ENCODE results near the gene VPS33B. TPM values are rescaled to one million over a fixed set of nuclear protein-coding genes. Genes with fewer than 3 reads are reported as not detected.

VPS33B gene
- total and polyA plus RNA-seq, 3 donors from 2014 or later, result 12.6 to 20.6 (median 16.9) TPM

DNA sequence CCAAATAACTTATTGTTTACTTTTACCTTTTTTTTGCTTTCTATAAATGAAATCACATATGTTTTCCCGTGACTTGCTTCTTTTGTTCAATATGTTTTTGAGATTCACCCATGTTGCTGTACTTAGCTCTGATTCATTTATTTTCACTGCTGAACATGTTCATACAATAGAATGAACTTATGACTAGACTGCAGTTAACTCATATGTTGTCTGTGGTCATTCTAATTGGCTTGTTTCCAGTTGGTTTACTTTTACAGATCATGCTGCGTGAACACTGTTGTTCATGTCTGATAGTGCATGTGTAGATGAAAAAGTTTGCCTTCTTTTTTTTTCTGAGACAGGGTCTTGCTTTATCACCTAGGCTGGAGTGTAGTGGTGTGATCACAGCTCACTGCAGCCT is 46.0 kb upstream of the VPS33B start:
- 83 to 95% methylated on average over 2 of the region's 2 CpGs for WGBS, 2 donors
- no peak for DNase-seq
- Histone ChIP-seq H3K4me3 (no peak overlapping the region), H3K4me1 (no peaks in the 10 kb centered on the region), H3K27me3 (no peaks in the 10 kb centered on the region), H3K27ac (no peak overlapping the region), H3K9me3 (no peaks in the 10 kb centered on the region), H3K36me3 (ENCODE audit: low read depth, missing control alignments) (no peaks in the 10 kb centered on the region)
- TF ChIP-seq POLR2A (IDR thresholded peaks at IDR 0.05), result no peak
- TF ChIP-seq, protein P1, sequence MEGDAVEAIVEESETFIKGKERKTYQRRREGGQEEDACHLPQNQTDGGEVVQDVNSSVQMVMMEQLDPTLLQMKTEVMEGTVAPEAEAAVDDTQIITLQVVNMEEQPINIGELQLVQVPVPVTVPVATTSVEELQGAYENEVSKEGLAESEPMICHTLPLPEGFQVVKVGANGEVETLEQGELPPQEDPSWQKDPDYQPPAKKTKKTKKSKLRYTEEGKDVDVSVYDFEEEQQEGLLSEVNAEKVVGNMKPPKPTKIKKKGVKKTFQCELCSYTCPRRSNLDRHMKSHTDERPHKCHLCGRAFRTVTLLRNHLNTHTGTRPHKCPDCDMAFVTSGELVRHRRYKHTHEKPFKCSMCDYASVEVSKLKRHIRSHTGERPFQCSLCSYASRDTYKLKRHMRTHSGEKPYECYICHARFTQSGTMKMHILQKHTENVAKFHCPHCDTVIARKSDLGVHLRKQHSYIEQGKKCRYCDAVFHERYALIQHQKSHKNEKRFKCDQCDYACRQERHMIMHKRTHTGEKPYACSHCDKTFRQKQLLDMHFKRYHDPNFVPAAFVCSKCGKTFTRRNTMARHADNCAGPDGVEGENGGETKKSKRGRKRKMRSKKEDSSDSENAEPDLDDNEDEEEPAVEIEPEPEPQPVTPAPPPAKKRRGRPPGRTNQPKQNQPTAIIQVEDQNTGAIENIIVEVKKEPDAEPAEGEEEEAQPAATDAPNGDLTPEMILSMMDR (IDR thresholded peaks at IDR 0.05), result no peak
- intact Hi-C loops (cut with DNase I; ENCODE audit: low total_unique reads), result no loop called here

GRCh38 chr15:91067036-91067435 is 44.6 kb upstream of the VPS33B start:
- no peaks in the 10 kb centered on the region for H3K4me1 ChIP-seq
- no peaks in the 10 kb centered on the region for H3K9me3 ChIP-seq
- H3K27me3 ChIP-seq, result no peaks in the 10 kb centered on the region
- no peak overlapping the region for H3K27ac ChIP-seq
- no peak for TF ChIP-seq POLR2A (IDR thresholded peaks at IDR 0.05)
- TF ChIP-seq, protein P1 (IDR thresholded peaks at IDR 0.05), result no peak
- WGBS, 2 donors, result 90 to 96% methylated on average over 2 of the region's 2 CpGs
- no peaks in the 10 kb centered on the region for H3K36me3 ChIP-seq (ENCODE audit: low read depth, missing control alignments)
- no peak overlapping the region for H3K4me3 ChIP-seq
- intact Hi-C loops (cut with DNase I; ENCODE audit: low total_unique reads), result no loop called here
- DNase-seq, result no peak

- no peaks in the 10 kb centered on the region for H3K9me3 ChIP-seq
- no peaks in the 10 kb centered on the region for H3K4me1 ChIP-seq
- no peak for DNase-seq
- H3K27me3 ChIP-seq, result no peaks in the 10 kb centered on the region
- no peak overlapping the region for H3K4me3 ChIP-seq
- intact Hi-C loops (cut with DNase I; ENCODE audit: low total_unique reads), result no loop called here
- no peak for TF ChIP-seq POLR2A (IDR thresholded peaks at IDR 0.05)
- TF ChIP-seq, protein P1 (IDR thresholded peaks at IDR 0.05), result no peak
- no peaks in the 10 kb centered on the region for H3K36me3 ChIP-seq (ENCODE audit: low read depth, missing control alignments)
- H3K27ac ChIP-seq, result no peak overlapping the region
- 74 to 77% methylated on average over 2 of the region's 2 CpGs for WGBS, 2 donors
These were observed 43.1 kb upstream of the VPS33B start for GRCh38 chr15:91065505-91065904.

- 70 to 74% methylated on average over 5 of the region's 5 CpGs for WGBS, 2 donors
- no peak overlapping the region for H3K4me3 ChIP-seq
- H3K27me3 ChIP-seq, result no peaks in the 10 kb centered on the region
- H3K9me3 ChIP-seq, result no peaks in the 10 kb centered on the region
- H3K36me3 ChIP-seq (ENCODE audit: low read depth, missing control alignments), result no peaks in the 10 kb centered on the region
- no peak overlapping the region for H3K27ac ChIP-seq
- TF ChIP-seq, protein P1 (IDR thresholded peaks at IDR 0.05), result no peak
- no peak for TF ChIP-seq POLR2A (IDR thresholded peaks at IDR 0.05)
- DNase-seq, result no peak
- intact Hi-C loops (cut with DNase I; ENCODE audit: low total_unique reads), result no loop called here
- H3K4me1 ChIP-seq, result no peaks in the 10 kb centered on the region
These were observed 39.6 kb upstream of the VPS33B start for GRCh38 chr15:91061997-91062396.

DNA sequence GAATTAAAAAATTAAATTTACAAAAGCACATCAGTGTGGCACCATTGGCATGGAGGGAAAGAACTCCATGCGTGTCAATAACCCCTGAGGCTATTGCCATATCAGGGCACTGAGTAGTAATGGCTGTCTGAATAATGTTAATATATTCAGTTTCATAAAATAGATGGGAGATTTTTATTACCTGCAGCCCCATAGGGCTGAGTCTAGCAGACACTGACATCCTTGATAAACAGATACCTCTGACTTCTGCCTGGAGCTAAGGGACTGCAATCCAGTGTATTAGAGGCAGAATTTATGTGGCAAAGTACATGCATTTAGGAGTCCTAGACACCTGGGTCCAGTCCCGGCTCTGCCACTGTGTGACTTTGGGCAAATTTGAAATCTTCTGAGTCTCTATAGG is 38.8 kb upstream of the VPS33B start:
- no peaks in the 10 kb centered on the region for H3K9me3 ChIP-seq
- no peak overlapping the region for H3K4me3 ChIP-seq
- H3K36me3 ChIP-seq (ENCODE audit: low read depth, missing control alignments), result no peaks in the 10 kb centered on the region
- H3K27me3 ChIP-seq, result no peaks in the 10 kb centered on the region
- no peaks in the 10 kb centered on the region for H3K4me1 ChIP-seq
- no peak for DNase-seq
- 90 to 92% methylated on average over 2 of the region's 2 CpGs for WGBS, 2 donors
- TF ChIP-seq POLR2A (IDR thresholded peaks at IDR 0.05), result no peak
- TF ChIP-seq, protein P1 (IDR thresholded peaks at IDR 0.05), result no peak
- no peak overlapping the region for H3K27ac ChIP-seq
- intact Hi-C loops (cut with DNase I; ENCODE audit: low total_unique reads), result no loop called here

Data from testis (tissue), 3 donors.